Nephron (organoid): Measurements from ENCODE around the gene CNTNAP2.

Experiments
- H3K27ac Mint-ChIP-seq, 3 experiments: 2 replicates each; pipeline ENCODE4 v1.8.0; 2020; ENCODE audit warnings: mixed read lengths in 3 of 3, mild to moderate bottlenecking in 2 of 3, moderate library complexity in 1 of 3
- H3K27me3 Mint-ChIP-seq: 2 replicates; pipeline ENCODE4 v1.8.0; 2021; ENCODE audit warnings: low read depth, mild to moderate bottlenecking, moderate library complexity, mixed read lengths
- H3K36me3 Mint-ChIP-seq: 2 replicates; pipeline ENCODE4 v1.8.0; 2020; ENCODE audit warnings: low read depth, mixed read lengths
- H3K4me1 Mint-ChIP-seq: 2 replicates; pipeline ENCODE4 v1.8.0; 2020; ENCODE audit warnings: mixed read lengths
- H3K4me3 Mint-ChIP-seq, 3 experiments: 2 replicates each; pipeline ENCODE4 v1.8.0; 2020; ENCODE audit warnings: mild to moderate bottlenecking in 3 of 3, mixed read lengths in 3 of 3, moderate library complexity in 2 of 3
- H3K9me3 Mint-ChIP-seq: 2 replicates; pipeline ENCODE4 v1.8.0; 2020; ENCODE audit warnings: mixed read lengths
- CTCF ChIP-seq, 3 experiments: fragments of 200-600 bp; sonication (generic); IDR thresholded peaks; one replicate each; pipeline ENCODE4 v1.5.0; 2021; ENCODE audit warnings: antibody characterized with exemption in 3 of 3; ENCODE audit not compliant: unreplicated experiment in 3 of 3

CNTNAP2 gene

GRCh38 chr7:147857152-147858140 lies 1740.8 kb downstream of the CNTNAP2 start:
- Mint-ChIP-seq H3K4me3 (no peak overlapping the region), H3K36me3 (no peaks in the 10 kb centered on the region), H3K27me3 (no peaks in the 10 kb centered on the region), H3K9me3 (no peaks in the 10 kb centered on the region), H3K4me1 (peaks cover 5% of the 10 kb centered on the region), H3K27ac (no peak overlapping the region)
- no peak for TF ChIP-seq CTCF (IDR thresholded peaks at IDR 0.05; ENCODE audit: unreplicated experiment in 3 of 3)

GRCh38 chr7:147858421-147858820 lies 1741.8 kb downstream of the CNTNAP2 start:
- no peak overlapping the region for H3K4me3 Mint-ChIP-seq
- peaks cover 5% of the 10 kb centered on the region for H3K4me1 Mint-ChIP-seq
- no peaks in the 10 kb centered on the region for H3K27me3 Mint-ChIP-seq
- no peaks in the 10 kb centered on the region for H3K36me3 Mint-ChIP-seq
- H3K27ac Mint-ChIP-seq: no peak overlapping the region
- peaks cover 3% of the 10 kb centered on the region for H3K9me3 Mint-ChIP-seq
- no peak for TF ChIP-seq CTCF (IDR thresholded peaks at IDR 0.05; ENCODE audit: unreplicated experiment in 3 of 3)

GRCh38 chr7:147859033-147859432 lies 1742.4 kb downstream of the CNTNAP2 start:
- Mint-ChIP-seq H3K36me3 (no peaks in the 10 kb centered on the region), H3K27me3 (no peaks in the 10 kb centered on the region), H3K27ac (no peak overlapping the region), H3K9me3 (peaks cover 3% of the 10 kb centered on the region), H3K4me1 (peaks cover 5% of the 10 kb centered on the region), H3K4me3 (no peak overlapping the region)
- TF ChIP-seq CTCF (IDR thresholded peaks at IDR 0.05; ENCODE audit: unreplicated experiment in 3 of 3): no peak

- Mint-ChIP-seq H3K27me3 (no peaks in the 10 kb centered on the region), H3K4me1 (peaks cover 5% of the 10 kb centered on the region), H3K27ac (no peak overlapping the region), H3K36me3 (no peaks in the 10 kb centered on the region), H3K9me3 (peaks cover 3% of the 10 kb centered on the region), H3K4me3 (no peak overlapping the region)
- TF ChIP-seq CTCF (IDR thresholded peaks at IDR 0.05; ENCODE audit: unreplicated experiment in 3 of 3): no peak
These were observed 1742.9 kb downstream of the CNTNAP2 start for GRCh38 chr7:147859486-147859885.

- Mint-ChIP-seq H3K9me3 (peaks cover 13% of the 10 kb centered on the region), H3K27ac (no peak overlapping the region), H3K36me3 (no peaks in the 10 kb centered on the region), H3K27me3 (no peaks in the 10 kb centered on the region), H3K4me3 (no peak overlapping the region), H3K4me1 (peaks cover 5% of the 10 kb centered on the region)
- no peak for TF ChIP-seq CTCF (IDR thresholded peaks at IDR 0.05; ENCODE audit: unreplicated experiment in 3 of 3)
These were observed 1744.6 kb downstream of the CNTNAP2 start for GRCh38 chr7:147861058-147861716.
